H1 (cell line): Measurements from ENCODE around the gene PSME2. TPM values are rescaled to one million over a fixed set of nuclear protein-coding genes. Genes with fewer than 3 reads are reported as not detected.

Source experiments
- BACH1 ChIP-seq: IDR thresholded peaks from 2 replicates; pipeline ENCODE4 v1.6.1; 2012; ENCODE audit warnings: low read length, improper control_type of control experiment
- CEBPB ChIP-seq: IDR thresholded peaks from 2 replicates; pipeline ENCODE4 v1.6.1; 2012; ENCODE audit warnings: low read depth, low read length
- EP300 ChIP-seq, 2 experiments: IDR thresholded peaks; 1 replicate in 1 of 2; 2 replicates in 1 of 2; pipeline ENCODE4 v1.6.1; 2011 to 2012; ENCODE audit warnings: low read depth in 2 of 2, low read length in 2 of 2, mild to moderate bottlenecking in 2 of 2, borderline replicate concordance in 1 of 2, inconsistent platforms in 1 of 2, moderate library complexity in 1 of 2
- NANOG ChIP-seq: IDR thresholded peaks from 2 replicates; pipeline ENCODE4 v1.6.1; 2011; ENCODE audit warnings: low read length, low read depth, mild to moderate bottlenecking, inconsistent platforms; ENCODE audit not compliant: insufficient read depth, poor library complexity, severe bottlenecking
- RXRA ChIP-seq: IDR thresholded peaks from 2 replicates; pipeline ENCODE4 v1.6.1; 2011; ENCODE audit warnings: low read depth, mild to moderate bottlenecking, low read length, moderate library complexity; ENCODE audit not compliant: insufficient read depth
- polyA plus RNA-seq, 7 experiments: library from polyadenylated mRNA; depleted of rRNA in 3 of 7; stranded (reverse) in 5 of 7; unstranded in 2 of 7; fragments of >200 nt in 5 of 7; fragments of 200-250 nt in 2 of 7; gene quantifications; 1 replicate in 5 of 7; 2 replicates in 1 of 7; 4 replicates in 1 of 7; pipeline versions ENCODE4 v1.2.1 to v1.2.3, GENCODE V29; 2011 to 2013; ENCODE audit warnings: missing spikeins in 2 of 7, mixed read lengths in 2 of 7
- total RNA-seq: library from RNA; stranded (reverse); fragmentation: NEBNext Ultra II Directional; extraction: Animal tissue kit (Norgen Biotek cat#: 25700); gene quantifications from 2 replicates; pipeline ENCODE4 v1.2.1, GENCODE V29; 2021

PSME2 gene
- total and polyA plus RNA-seq, 2 of the 8 experiments (the other 6 are each of a cell fraction or from before 2014, with no cell fraction given): 71.8 to 111 TPM

- no peak for TF ChIP-seq BACH1
- TF ChIP-seq CEBPB: no peak
- no peak for TF ChIP-seq NANOG
- TF ChIP-seq EP300 (IDR thresholded peaks at IDR 0.05; ENCODE audit: borderline replicate concordance in 1 of 2, low read depth in 2 of 2, low read length in 2 of 2): no peak
- TF ChIP-seq RXRA: no peak
- TF ChIP-seq, all 59 proteins: peak for 0
These were observed 40.6 kb upstream of the PSME2 start (continued) for GRCh38 chr14:24186831-24187538.
